HepG2 (cell line): ENCODE results near the gene KAZN. TPM values are rescaled to one million over a fixed set of nuclear protein-coding genes. Genes with fewer than 3 reads are reported as not detected.

Experiments used
- AFF4 ChIP-seq: sonication (generic); formaldehyde crosslinking; IDR thresholded peaks from 2 replicates; pipeline ENCODE4 v1.4.0; 2020; ENCODE audit warnings: missing genetic modification reagents
- ATAD3A ChIP-seq: sonication (generic); formaldehyde crosslinking; IDR thresholded peaks from 2 replicates; pipeline ENCODE4 v1.4.0; 2020; ENCODE audit warnings: missing genetic modification reagents
- DR1 ChIP-seq: sonication (generic); formaldehyde crosslinking; IDR thresholded peaks from 2 replicates; pipeline ENCODE4 v1.8.0; 2021; ENCODE audit warnings: mild to moderate bottlenecking, missing genetic modification reagents, inconsistent platforms
- E2F2 ChIP-seq: sonication (generic); formaldehyde crosslinking; IDR thresholded peaks from 2 replicates; pipeline ENCODE4 v1.4.0; 2020; ENCODE audit warnings: missing genetic modification reagents, borderline replicate concordance
- FOXC1 ChIP-seq: sonication (generic); formaldehyde crosslinking; IDR thresholded peaks from 2 replicates; pipeline ENCODE4 v1.8.0; 2022; ENCODE audit warnings: mild to moderate bottlenecking, missing genetic modification reagents, borderline replicate concordance
- HOXD1 ChIP-seq: sonication (generic); formaldehyde crosslinking; IDR thresholded peaks from 2 replicates; pipeline ENCODE4 v1.5.0; 2020; ENCODE audit warnings: missing genetic modification reagents
- IKZF4 ChIP-seq: sonication (generic); formaldehyde crosslinking; IDR thresholded peaks from 2 replicates; pipeline ENCODE4 v1.5.1; 2020; ENCODE audit warnings: borderline replicate concordance, mild to moderate bottlenecking, low read depth, missing genetic modification reagents; ENCODE audit errors: not compliant biosample characterization
- IRX3 ChIP-seq: sonication (generic); formaldehyde crosslinking; IDR thresholded peaks from 2 replicates; pipeline ENCODE4 v1.8.1; 2023; ENCODE audit warnings: mild to moderate bottlenecking, low read depth, missing genetic modification reagents, borderline replicate concordance
- KLF6 ChIP-seq: IDR thresholded peaks from 2 replicates; pipeline ENCODE4 v1.8.0; 2016; ENCODE audit warnings: missing biosample characterization, missing genetic modification reagents
- MED1 ChIP-seq: sonication (generic); formaldehyde crosslinking; IDR thresholded peaks from 2 replicates; pipeline ENCODE4 v1.4.0; 2020; ENCODE audit warnings: missing genetic modification reagents
- NR2F1 ChIP-seq, 2 experiments: fragments of 450-650 bp in 1 of 2; formaldehyde crosslinking in 1 of 2; IDR thresholded peaks; 2 replicates each; pipeline versions ENCODE4 v1.5.0 to v1.6.1; 2016 to 2020; ENCODE audit warnings: mild to moderate bottlenecking in 1 of 2, missing compliant biosample characterization in 1 of 2, missing genetic modification reagents in 1 of 2, moderate library complexity in 1 of 2
- NRL ChIP-seq: sonication (generic); formaldehyde crosslinking; IDR thresholded peaks from 2 replicates; pipeline ENCODE4 v1.5.0; 2020; ENCODE audit warnings: missing genetic modification reagents, mild to moderate bottlenecking, moderate library complexity, borderline replicate concordance
- ONECUT2 ChIP-seq: sonication (generic); formaldehyde crosslinking; IDR thresholded peaks from 2 replicates; pipeline ENCODE4 v1.4.0; 2020; ENCODE audit warnings: missing genetic modification reagents
- RAD21 ChIP-seq: fragments of 450-650 bp; formaldehyde crosslinking; IDR thresholded peaks from 2 replicates; pipeline ENCODE4 v1.5.0; 2020; ENCODE audit warnings: mild to moderate bottlenecking
- SIX1 ChIP-seq: sonication (generic); formaldehyde crosslinking; IDR thresholded peaks from 2 replicates; pipeline ENCODE4 v1.4.0; 2020; ENCODE audit warnings: missing genetic modification reagents, borderline replicate concordance
- SIX4 ChIP-seq: sonication (generic); formaldehyde crosslinking; IDR thresholded peaks from 2 replicates; pipeline ENCODE4 v1.4.0; 2020; ENCODE audit warnings: missing genetic modification reagents
- SSRP1 ChIP-seq: IDR thresholded peaks from 2 replicates; pipeline ENCODE4 v1.6.1; 2016; ENCODE audit warnings: control low read depth
- TFAP4 ChIP-seq: sonication (generic); IDR thresholded peaks from 2 replicates; pipeline ENCODE4 v1.6.1; 2016; ENCODE audit warnings: low read depth, borderline replicate concordance
- TGIF2 ChIP-seq: IDR thresholded peaks from 2 replicates; pipeline ENCODE4 v1.6.1; 2016; ENCODE audit warnings: control low read depth, missing compliant biosample characterization
- TRIM22 ChIP-seq: fragments of 450-650 bp; IDR thresholded peaks from 2 replicates; pipeline ENCODE4 v1.6.1; 2017
- ZBTB2 ChIP-seq: sonication (generic); formaldehyde crosslinking; IDR thresholded peaks from 2 replicates; pipeline ENCODE4 v1.8.0; 2022; ENCODE audit warnings: low read depth, missing genetic modification reagents
- ZNF768 ChIP-seq: sonication (generic); formaldehyde crosslinking; IDR thresholded peaks from 2 replicates; pipeline ENCODE4 v1.4.0; 2020; ENCODE audit warnings: missing genetic modification reagents
- ZNF792 ChIP-seq: IDR thresholded peaks from 2 replicates; pipeline ENCODE4 v1.6.1; 2016
- ZSCAN25 ChIP-seq: sonication (generic); formaldehyde crosslinking; IDR thresholded peaks from 2 replicates; pipeline ENCODE4 v1.8.0; 2022; ENCODE audit warnings: mild to moderate bottlenecking, missing genetic modification reagents
- polyA plus RNA-seq, 8 experiments: library from polyadenylated mRNA; depleted of rRNA in 3 of 8; stranded (reverse) in 7 of 8; unstranded in 1 of 8; fragments of >200 nt; fragmentation: Illumina TruSeq in 4 of 8; extraction: Trizol in 4 of 8; gene quantifications; 2 replicates each; pipeline versions ENCODE4 v1.2.1 to v1.2.3, GENCODE V29; 2011 to 2016; ENCODE audit warnings: low read depth in 4 of 8, missing spikeins in 1 of 8, mixed read lengths in 1 of 8; ENCODE audit not compliant: insufficient read depth in 1 of 8
- total RNA-seq, 5 experiments: library from RNA; depleted of rRNA; stranded (reverse); fragments of >200 nt; fragmentation: Illumina TruSeq; extraction: Trizol; gene quantifications; 2 replicates each; pipeline ENCODE4 v1.2.3, GENCODE V29; 2016; ENCODE audit warnings: low read depth in 1 of 5

KAZN gene
- total and polyA plus RNA-seq, 2 of the 13 experiments (the other 11 are each of a cell fraction or from before 2014, with no cell fraction given) = 10.4 to 13.5 TPM

- TF ChIP-seq ZBTB2 (CRISPR knock-in tag) = no peak
- 0 out of 4 replicates have a peak, but pooled peaks of 1 of the 2 experiments have one; percentile 20 for TF ChIP-seq NR2F1 (CRISPR knock-in tag; IDR thresholded peaks at IDR 0.05)
- TF ChIP-seq SIX4 (CRISPR knock-in tag) = no peak
- TF ChIP-seq SIX1 (CRISPR knock-in tag) = no peak
- TF ChIP-seq DR1 (CRISPR knock-in tag) = no peak
- no peak for TF ChIP-seq HOXD1 (CRISPR knock-in tag)
- TF ChIP-seq IRX3 (CRISPR knock-in tag) = no peak
- TF ChIP-seq ZNF768 = peak; percentile 28; the same call in 1 of the 2 replicates
- TF ChIP-seq ZNF792 (CRISPR knock-in tag) = no peak
- no peak for TF ChIP-seq KLF6 (CRISPR knock-in tag)
- 0 out of 2 replicates have a peak, but pooled peaks have one; percentile 54 for TF ChIP-seq TGIF2 (CRISPR knock-in tag)
- no peak for TF ChIP-seq NRL (CRISPR knock-in tag)
- no peak for TF ChIP-seq ATAD3A
- TF ChIP-seq TRIM22 = no peak
- TF ChIP-seq ONECUT2 (CRISPR knock-in tag) = no peak
- TF ChIP-seq IKZF4 = no peak
- TF ChIP-seq RAD21 = no peak
- peak; percentile 89; the same call in 1 of the 2 replicates for TF ChIP-seq TFAP4
- TF ChIP-seq FOXC1 = no peak
- TF ChIP-seq AFF4 (CRISPR knock-in tag) = no peak
- no peak for TF ChIP-seq SSRP1 (CRISPR knock-in tag)
- no peak for TF ChIP-seq ZSCAN25
- no peak for TF ChIP-seq MED1 (CRISPR knock-in tag)
- TF ChIP-seq E2F2 (CRISPR knock-in tag) = no peak
Observed at GRCh38 chr1:15090373-15090772, 491.9 kb downstream of the KAZN start (continued).
